Esophagus muscularis mucosa (tissue), 4 donors: ENCODE results near the gene TCAIM. TPM values are rescaled to one million over a fixed set of nuclear protein-coding genes. Genes with fewer than 3 reads are reported as not detected.

Experiments used
- DNase-seq: peaks from one replicate; pipeline ENCODE4 v3.0.0-alpha.2; 2017; ENCODE audit errors: extremely low spot score
- H3K27ac ChIP-seq, 4 donors: fragments of 200-600 bp; sonication (generic); replicated peaks in 1 of 4; 1 replicate in 3 of 4; 2 replicates in 1 of 4; pipeline ENCODE4 v1.5.1; 2016 to 2019; ENCODE audit warnings: mild to moderate bottlenecking in 1 of 4
- H3K27me3 ChIP-seq, 4 donors: fragments of 200-600 bp; sonication (generic); one replicate each; pipeline versions ENCODE4 v1.5.1 to v1.6.0; 2016 to 2019
- H3K36me3 ChIP-seq, 4 donors: fragments of 200-600 bp; sonication (generic); one replicate each; pipeline ENCODE4 v1.5.1; 2016 to 2019
- H3K4me1 ChIP-seq, 4 donors: fragments of 200-600 bp; sonication (generic); one replicate each; pipeline ENCODE4 v1.5.1; 2016 to 2019
- H3K4me3 ChIP-seq, 4 donors: fragments of 200-600 bp; sonication (generic); 1 replicate in 2 of 4; 2 replicates in 2 of 4; pipeline ENCODE4 v1.5.1; 2016 to 2019; ENCODE audit warnings: mild to moderate bottlenecking in 4 of 4, moderate library complexity in 1 of 4
- H3K9me3 ChIP-seq, 4 donors: fragments of 200-600 bp; sonication (generic); 1 replicate in 3 of 4; 2 replicates in 1 of 4; pipeline ENCODE4 v1.5.1; 2016 to 2019
- EP300 ChIP-seq: sonication (generic); formaldehyde crosslinking; IDR thresholded peaks from one replicate; pipeline ENCODE4 v1.6.1; 2017; ENCODE audit warnings: antibody characterized with exemption
- POLR2A ChIP-seq: fragments of 450-650 bp; IDR thresholded peaks from one replicate; pipeline ENCODE4 v1.6.1; 2017; ENCODE audit warnings: antibody characterized with exemption, moderate library complexity, mild to moderate bottlenecking, low read depth
- POLR2AphosphoS5 ChIP-seq, 2 donors: sonication (generic); formaldehyde crosslinking; IDR thresholded peaks; one replicate each; pipeline ENCODE4 v1.6.1; 2017; ENCODE audit warnings: antibody characterized with exemption in 2 of 2
- WGBS: methylation state at CpG from one replicate; pipeline ENCODE4 v1.1.5; 2018; 5-methylcytosine and 5-hydroxymethylcytosine counted together
- intact Hi-C: fragments of 100-400 bp; cut with DNase I; formaldehyde crosslinking; loops from one replicate; pipeline ENCODE4 v1.15.1; 2023
- total RNA-seq, 4 donors: library from RNA; depleted of rRNA; stranded (reverse); fragments of >200 nt; gene quantifications; one replicate each; pipeline versions ENCODE4 v1.1.0 to v1.2.1, GENCODE V29; 2016
- TF ChIP-seq, protein P1 (sequence below), 3 experiments: fragments of 200-600 bp in 2 of 3; fragments of 450-650 bp in 1 of 3; sonication (generic) in 2 of 3; IDR thresholded peaks; one replicate each; pipeline ENCODE4 v1.5.1; 2017 to 2019; ENCODE audit warnings: antibody characterized with exemption in 3 of 3, mild to moderate bottlenecking in 2 of 3, moderate library complexity in 1 of 3

Gene TCAIM
- total RNA-seq, 4 donors from 2014 or later, result 32.0 to 46.4 (median 36.5) TPM

DNA sequence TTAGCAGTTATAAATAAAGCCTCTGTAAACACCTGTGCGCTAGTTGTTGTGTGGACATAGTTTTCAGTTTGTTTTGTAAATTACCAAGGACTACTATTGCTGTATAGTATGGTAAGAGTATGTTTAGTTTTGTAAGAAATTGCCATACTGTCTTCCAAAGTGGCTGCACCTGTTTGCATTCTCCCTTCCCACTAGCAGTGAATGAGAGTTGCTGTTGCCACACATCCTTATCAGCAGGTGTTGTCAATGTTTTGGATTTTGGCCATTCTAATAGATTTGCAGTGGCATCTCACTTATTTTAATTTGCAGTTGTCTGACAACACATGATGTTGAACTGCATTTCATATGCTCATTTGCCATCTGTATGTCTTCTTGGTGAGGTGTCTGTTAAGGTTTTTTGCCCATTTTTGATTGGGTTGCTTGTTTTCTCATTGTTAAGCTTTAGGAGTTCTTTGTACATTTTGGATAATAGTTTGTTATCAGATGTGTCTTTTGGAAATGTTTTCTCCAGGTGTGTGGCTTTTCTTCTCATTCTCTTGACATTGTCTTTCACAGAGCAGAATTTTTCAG, 14.9 kb downstream of the TCAIM start:
- peaks cover 10 to 19% (median 18%) of the 10 kb centered on the region in 4 donors for H3K4me1 ChIP-seq
- TF ChIP-seq, protein P1, sequence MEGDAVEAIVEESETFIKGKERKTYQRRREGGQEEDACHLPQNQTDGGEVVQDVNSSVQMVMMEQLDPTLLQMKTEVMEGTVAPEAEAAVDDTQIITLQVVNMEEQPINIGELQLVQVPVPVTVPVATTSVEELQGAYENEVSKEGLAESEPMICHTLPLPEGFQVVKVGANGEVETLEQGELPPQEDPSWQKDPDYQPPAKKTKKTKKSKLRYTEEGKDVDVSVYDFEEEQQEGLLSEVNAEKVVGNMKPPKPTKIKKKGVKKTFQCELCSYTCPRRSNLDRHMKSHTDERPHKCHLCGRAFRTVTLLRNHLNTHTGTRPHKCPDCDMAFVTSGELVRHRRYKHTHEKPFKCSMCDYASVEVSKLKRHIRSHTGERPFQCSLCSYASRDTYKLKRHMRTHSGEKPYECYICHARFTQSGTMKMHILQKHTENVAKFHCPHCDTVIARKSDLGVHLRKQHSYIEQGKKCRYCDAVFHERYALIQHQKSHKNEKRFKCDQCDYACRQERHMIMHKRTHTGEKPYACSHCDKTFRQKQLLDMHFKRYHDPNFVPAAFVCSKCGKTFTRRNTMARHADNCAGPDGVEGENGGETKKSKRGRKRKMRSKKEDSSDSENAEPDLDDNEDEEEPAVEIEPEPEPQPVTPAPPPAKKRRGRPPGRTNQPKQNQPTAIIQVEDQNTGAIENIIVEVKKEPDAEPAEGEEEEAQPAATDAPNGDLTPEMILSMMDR (IDR thresholded peaks at IDR 0.05), result no peak
- TF ChIP-seq EP300 (no peak), POLR2A (no peak), POLR2AphosphoS5 (IDR thresholded peaks at IDR 0.05) (no peak)
- H3K9me3 ChIP-seq, result no peaks in the 10 kb centered on the region
- 100% methylated on average over 1 of the region's 1 CpG for WGBS
- H3K36me3 ChIP-seq, result peaks cover 0 to 8% (median 2%) of the 10 kb centered on the region in 4 donors
- intact Hi-C loops, result no loop called here
- H3K27ac ChIP-seq, result no peak overlapping the region
- no peaks in the 10 kb centered on the region for H3K27me3 ChIP-seq
- no peak overlapping the region for H3K4me3 ChIP-seq
- no peak for DNase-seq

DNA sequence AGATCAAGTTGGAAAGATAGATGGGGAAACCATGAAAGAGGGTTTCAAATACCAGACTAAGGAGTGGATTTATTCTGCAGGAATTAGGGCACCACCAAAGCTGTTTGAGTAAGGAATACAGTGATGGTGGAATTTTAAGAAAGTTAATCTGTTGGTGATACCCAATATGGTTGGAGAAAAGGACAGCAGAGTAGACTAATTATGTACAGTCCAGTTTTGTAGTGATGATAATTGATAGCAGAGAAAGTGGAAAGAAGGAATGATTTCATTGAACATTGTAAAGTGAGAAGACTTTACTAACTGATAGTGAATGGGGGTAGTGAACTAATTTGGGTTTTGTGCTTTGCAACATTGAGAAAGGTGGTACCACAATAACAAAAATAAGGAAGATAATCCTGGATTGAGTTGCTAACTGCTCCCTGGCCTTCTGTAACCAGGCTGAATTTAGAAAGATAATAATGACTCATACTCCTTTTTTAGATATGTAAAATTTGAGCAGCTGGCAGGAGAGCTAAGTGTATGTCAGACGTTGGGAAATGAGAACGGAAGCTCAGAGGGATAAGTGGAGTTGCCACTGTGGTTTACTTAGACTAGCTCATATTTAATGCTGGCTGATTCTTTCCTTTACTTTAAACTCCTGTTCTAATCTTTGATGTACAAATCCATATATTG, 16.9 kb downstream of the TCAIM start:
- intact Hi-C loops, result no loop called here
- Histone ChIP-seq H3K9me3 (no peaks in the 10 kb centered on the region), H3K4me3 (no peak overlapping the region), H3K36me3 (peaks cover 4 to 22% (median 7%) of the 10 kb centered on the region in 4 donors), H3K27me3 (no peaks in the 10 kb centered on the region), H3K27ac (peak overlapping the region; percentile 47 to 75 (median 58)), H3K4me1 (peaks cover 10 to 19% (median 18%) of the 10 kb centered on the region in 4 donors)
- TF ChIP-seq POLR2AphosphoS5 (IDR thresholded peaks at IDR 0.05), result peak; percentile 48 to 63
- TF ChIP-seq, protein P1 (IDR thresholded peaks at IDR 0.05), result no peak
- 14% methylated on average over 2 of the region's 2 CpGs for WGBS
- no peak for DNase-seq

DNA sequence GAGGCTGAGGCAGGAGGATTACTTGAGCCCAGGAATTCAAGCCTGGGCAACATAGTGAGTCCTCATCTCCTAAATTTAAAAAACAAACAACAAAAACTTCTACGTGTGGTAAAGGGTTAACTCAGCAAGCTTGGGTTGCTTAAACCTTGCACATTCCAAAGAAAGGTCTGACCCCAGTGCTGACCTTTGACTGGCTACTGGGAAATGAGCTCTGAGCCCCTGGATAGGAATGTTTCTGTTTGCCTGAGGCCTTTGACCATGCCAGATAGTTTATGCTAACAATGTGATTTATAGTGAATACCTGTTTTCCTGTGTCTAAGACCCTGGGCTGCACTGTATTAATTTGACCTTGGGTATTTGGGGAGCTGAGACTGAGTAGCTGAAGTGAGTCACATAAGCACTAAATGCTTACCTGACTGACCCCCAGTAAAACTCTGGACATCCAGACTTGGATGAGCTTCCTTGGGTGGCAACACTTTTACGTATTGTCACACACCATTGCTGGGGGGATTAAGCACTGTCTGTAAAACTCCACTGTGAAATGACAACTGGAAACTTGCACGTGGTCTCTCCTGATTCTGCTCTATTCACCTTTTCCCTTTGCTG, 20.7 kb downstream of the TCAIM start:
- no peaks in the 10 kb centered on the region for H3K9me3 ChIP-seq
- intact Hi-C loops, result no loop called here
- TF ChIP-seq POLR2A, result no peak
- TF ChIP-seq EP300, result no peak
- TF ChIP-seq POLR2AphosphoS5 (IDR thresholded peaks at IDR 0.05), result no peak
- TF ChIP-seq, protein P1 (IDR thresholded peaks at IDR 0.05), result no peak
- no peaks in the 10 kb centered on the region for H3K27me3 ChIP-seq
- 56% methylated on average over 3 of the region's 3 CpGs for WGBS
- no peak overlapping the region for H3K27ac ChIP-seq
- H3K4me1 ChIP-seq, result peaks cover 10 to 19% (median 18%) of the 10 kb centered on the region in 4 donors
- peaks cover 4 to 35% (median 10%) of the 10 kb centered on the region in 4 donors for H3K36me3 ChIP-seq
- no peak for DNase-seq
- no peak overlapping the region for H3K4me3 ChIP-seq

DNA sequence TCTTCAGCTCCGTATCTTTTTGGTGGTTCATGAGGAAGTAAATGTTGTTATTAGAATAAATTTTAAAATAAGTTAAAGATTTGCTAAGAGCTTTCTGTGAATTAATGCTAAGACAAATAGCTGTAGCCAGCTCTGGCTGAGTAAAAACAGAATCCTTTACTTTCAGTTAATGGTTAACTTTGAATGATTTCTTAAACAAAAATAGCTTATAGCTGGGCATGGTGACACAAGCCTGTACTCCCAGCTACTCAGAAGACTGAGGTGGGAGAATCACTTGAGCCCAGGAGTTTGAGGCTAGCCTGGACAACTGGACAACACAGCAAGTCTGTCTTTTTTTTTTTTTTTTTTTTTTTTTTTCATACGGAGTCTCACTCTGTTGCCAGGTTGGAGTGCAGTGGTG, 25.0 kb downstream of the TCAIM start:
- H3K27me3 ChIP-seq, result no peaks in the 10 kb centered on the region
- DNase-seq, result no peak
- H3K4me1 ChIP-seq, result no peaks in the 10 kb centered on the region
- H3K27ac ChIP-seq, result no peak overlapping the region
- H3K4me3 ChIP-seq, result no peak overlapping the region
- TF ChIP-seq POLR2A (no peak), POLR2AphosphoS5 (IDR thresholded peaks at IDR 0.05) (no peak), EP300 (no peak)
- TF ChIP-seq, protein P1 (IDR thresholded peaks at IDR 0.05), result no peak
- peaks cover under 1 to 43% (median 16%) of the 10 kb centered on the region in 4 donors for H3K36me3 ChIP-seq
- intact Hi-C loops, result no loop called here
- H3K9me3 ChIP-seq, result no peaks in the 10 kb centered on the region
- WGBS, result 100% methylated on average over 2 of the region's 2 CpGs
